HG02623 (cell line): ENCODE results near the gene FTL.

Source experiments
- ATAC-seq: cut with Tn5 transposase; IDR thresholded peaks from one replicate; pipeline ENCODE4 v1.9.1; 2021; ENCODE audit warnings: moderate library complexity; ENCODE audit not compliant: unreplicated experiment

The FTL gene

GRCh38 chr19:48945415-48945814 is 19.7 kb upstream of the FTL start:
- ATAC-seq, result no peak

- ATAC-seq, result no peak
Observed at GRCh38 chr19:48945817-48946216, 19.3 kb upstream of the FTL start.

GRCh38 chr19:48946463-48947257 is 18.4 kb upstream of the FTL start:
- no peak for ATAC-seq

- no peak for ATAC-seq
Observed at GRCh38 chr19:48947258-48947542, 17.9 kb upstream of the FTL start.

- ATAC-seq, result no peak
Observed at GRCh38 chr19:48950159-48950558, 14.9 kb upstream of the FTL start.

DNA sequence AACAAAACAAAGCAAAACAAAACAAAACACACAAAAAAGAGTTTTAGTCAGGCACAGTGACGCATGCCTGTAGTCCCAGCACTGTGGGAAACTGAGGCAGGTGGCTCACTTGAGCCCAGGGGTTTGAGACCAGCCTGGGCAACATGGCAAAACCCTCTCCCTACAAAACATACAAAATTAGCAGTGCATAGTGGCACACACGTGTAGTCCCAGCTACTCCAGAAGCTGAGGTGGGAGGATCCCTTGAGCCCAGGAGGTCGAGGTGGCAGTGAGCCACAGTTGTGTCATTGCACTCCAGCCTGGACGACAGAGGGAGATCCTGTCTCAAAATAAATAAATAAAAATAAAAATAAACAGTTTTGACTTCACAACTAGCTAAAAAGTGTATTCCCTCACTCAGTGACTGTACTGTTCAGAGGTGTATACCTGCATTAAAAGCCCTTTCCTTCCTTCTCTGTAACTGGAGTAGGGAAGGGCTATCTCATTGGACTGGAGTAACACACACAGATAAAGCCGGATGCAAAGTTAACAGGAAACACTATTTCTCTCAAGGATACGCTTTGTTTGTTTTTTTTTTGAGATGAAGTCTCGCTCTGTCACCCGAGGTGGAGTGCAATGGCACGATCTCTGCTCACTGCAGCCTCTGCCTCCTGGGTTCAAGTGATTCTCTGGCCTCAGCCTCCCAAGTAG is 14.1 kb upstream of the FTL start:
- no peak for ATAC-seq

GRCh38 chr19:48953141-48953540 is 12.0 kb upstream of the FTL start:
- no peak for ATAC-seq

- ATAC-seq, result no peak
Observed at GRCh38 chr19:48953990-48954594, 11.0 kb upstream of the FTL start.

- peak; percentile 72 for ATAC-seq
Observed at GRCh38 chr19:48954595-48955307, 10.4 kb upstream of the FTL start, which contains the start of gene BAX. Gene BAX, plus strand, starts transcription at chr19:48954875. Its CDS starts 54 bp downstream, at chr19:48954929.

DNA sequence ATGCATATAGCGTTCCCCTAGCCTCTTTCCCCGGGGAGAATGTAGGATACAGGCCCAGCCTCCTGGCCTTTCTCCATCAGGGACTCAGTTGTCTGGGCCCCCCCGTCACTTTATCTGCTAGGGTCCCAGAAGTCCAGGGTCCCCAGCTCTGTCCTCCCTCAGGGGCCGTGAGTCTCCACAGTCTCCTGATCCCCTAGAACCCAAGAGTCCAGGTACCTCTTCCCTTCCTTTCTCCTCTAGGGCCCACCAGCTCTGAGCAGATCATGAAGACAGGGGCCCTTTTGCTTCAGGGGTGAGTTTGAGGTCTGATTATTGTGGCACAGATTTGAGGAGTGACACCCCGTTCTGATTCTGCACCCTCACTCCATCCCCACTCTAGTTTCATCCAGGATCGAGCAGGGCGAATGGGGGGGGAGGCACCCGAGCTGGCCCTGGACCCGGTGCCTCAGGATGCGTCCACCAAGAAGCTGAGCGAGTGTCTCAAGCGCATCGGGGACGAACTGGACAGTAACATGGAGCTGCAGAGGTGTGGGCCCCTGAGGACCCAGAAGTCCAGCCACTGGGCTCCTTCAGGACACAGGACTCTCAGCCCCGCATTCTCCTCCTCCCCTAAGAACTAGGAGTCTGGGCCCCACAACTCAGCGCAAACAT is 9.7 kb upstream of the FTL start:
- no peak for ATAC-seq

DNA sequence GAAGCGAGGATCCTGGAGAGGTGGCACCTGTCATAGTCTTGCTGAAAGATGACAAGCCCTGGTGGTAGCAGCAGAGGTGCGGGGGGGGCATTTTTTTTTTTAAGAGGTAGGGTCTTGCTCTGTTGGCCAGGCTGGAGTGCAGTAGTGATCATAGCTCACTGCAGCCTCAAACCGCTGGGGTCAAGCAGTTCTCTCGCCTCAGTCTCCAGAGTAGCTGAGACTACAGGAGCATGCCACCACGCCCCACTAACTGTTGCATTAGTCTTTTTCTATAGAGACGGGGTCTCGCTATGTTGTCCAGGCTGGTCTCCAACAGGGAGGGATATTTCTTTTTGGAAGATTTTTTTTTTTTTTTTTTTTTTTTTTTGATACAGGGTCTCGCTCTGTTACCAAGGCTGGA is 7.1 kb upstream of the FTL start:
- no peak for ATAC-seq

GRCh38 chr19:48959341-48960239 is 5.5 kb upstream of the FTL start:
- no peak for ATAC-seq

DNA sequence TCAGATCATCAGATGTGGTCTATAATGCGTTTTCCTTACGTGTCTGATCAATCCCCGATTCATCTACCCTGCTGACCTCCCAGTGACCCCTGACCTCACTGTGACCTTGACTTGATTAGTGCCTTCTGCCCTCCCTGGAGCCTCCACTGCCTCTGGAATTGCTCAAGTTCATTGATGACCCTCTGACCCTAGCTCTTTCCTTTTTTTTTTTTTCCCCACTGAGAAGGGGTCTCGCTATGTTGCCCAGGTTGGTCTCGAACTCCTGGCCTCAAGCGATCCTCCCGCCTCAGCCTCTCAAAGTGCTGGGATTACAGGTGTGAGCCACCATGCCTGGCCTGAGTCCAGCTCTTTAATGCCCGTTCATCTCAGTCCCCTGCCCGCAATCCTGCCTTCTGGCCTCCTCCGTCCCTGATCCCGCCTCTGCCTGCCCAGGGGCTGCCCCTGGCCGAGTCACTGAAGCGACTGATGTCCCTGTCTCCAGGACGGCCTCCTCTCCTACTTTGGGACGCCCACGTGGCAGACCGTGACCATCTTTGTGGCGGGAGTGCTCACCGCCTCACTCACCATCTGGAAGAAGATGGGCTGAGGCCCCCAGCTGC is 4.0 kb upstream of the FTL start:
- no peak for ATAC-seq

DNA sequence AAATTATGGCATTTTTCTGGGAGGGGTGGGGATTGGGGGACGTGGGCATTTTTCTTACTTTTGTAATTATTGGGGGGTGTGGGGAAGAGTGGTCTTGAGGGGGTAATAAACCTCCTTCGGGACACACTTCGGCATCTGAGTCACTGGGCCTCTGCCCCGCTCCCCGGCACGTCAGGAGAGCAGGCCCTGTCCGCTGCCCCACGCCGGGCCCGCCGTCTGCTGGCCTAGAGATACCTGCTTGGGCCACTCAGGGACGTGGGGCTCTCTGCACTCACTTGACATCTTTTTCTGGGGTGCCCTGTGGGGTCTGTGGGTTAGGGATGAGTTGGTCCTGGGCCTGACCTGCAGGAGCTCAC is 3.5 kb upstream of the FTL start:
- no peak for ATAC-seq

DNA sequence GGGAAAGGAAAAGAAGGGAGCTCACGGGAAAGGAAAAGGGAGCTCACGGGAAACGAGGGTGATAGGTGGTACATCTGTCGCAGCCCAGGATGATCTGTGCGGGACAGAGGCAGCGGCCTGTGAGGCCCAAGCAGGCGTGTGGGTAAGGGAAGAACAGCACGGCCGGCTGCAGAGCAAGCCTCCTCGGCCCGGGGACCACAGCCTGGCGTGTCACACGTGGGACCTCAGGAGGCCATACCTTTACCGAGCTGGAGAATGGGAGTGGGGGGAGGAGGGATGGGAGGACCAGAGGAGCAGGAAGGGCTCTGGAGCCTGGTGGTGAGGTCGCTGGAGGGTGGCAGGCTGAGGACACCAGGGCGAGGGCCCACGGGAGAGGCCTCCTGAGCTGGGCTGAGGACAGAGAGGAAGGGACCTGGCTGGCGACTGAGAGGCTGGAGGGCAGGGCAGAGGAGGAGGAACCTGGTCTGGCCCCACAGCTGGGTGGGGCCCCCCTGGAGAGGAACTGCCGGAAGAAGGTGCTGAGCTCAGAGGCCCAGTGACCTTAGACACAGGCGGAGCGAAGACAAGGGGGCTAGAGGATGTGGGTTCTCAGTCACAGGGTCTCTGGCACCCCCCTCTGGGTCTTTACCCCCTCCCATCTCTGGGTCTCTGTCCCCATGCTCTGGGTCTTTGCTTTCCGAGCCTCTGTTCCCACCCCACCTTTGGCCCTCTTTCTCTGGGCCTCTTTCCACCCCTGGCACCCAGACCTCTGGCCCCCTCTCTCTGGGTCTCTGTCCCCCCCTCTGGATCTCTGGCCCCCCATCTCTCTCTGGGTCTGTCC is 2.9 kb upstream of the FTL start:
- no peak for ATAC-seq

DNA sequence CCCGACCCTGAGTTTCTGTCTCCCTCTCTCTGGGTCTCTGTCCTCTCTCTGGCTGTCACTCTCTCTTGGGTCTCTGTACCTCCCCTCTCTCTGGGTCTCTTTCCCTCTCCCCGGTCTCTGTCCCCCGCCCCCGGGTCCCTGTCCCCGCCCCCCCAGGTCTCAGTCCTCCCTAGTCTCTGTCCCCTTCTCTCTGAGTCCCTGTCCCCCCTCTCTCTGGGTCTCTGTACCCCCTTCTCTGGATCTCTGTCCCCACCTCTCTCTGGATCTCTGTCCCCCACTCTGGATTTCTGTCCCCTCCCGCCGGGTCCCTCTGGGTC is 2.3 kb upstream of the FTL start:
- no peak for ATAC-seq

DNA sequence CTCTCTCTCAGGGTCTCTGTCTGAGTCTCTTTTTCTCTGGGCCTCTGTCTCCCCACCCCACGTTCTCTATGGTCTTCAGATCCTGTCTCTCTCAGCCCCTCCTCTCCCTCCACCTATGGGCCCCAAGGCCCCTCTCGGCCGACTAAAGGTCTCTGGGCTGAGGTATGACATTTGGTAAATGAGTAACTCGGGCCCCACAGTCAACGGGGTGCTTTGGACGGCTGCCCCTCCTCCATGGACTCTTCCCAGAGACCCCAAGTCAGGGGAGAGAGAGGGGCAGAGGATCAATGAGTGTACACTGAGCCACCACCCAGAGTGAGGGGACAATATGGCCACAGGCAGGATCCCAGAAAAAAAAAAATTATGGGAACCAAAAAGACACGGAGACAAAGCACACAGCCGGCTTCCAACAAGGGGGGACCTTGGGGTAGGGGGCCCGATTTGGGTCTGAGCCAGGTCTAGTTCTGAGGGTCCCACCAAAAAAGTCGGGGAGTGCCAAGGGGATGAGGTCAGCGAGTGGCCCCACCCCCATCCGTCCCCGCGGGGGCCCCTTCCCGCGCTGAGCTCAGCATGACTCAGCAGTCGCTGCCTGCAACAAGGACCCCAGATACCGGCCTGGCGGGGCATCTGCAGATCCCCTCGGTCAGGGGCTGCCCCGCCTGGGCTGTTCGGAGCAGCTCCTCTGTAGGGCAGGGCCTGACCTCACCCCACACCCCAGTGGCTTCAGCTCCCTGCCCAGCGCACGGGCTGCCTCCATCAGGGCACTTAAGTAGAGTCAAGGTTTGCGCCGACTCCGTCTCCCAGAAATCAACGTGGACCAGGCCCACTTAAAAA is 1.5 kb upstream of the FTL start:
- no peak for ATAC-seq
